HepG2 (cell line): ENCODE results near the gene ZBTB46. TPM values are rescaled to one million over a fixed set of nuclear protein-coding genes. Genes with fewer than 3 reads are reported as not detected.

ENCODE experiments used
- AHR ChIP-seq: IDR thresholded peaks from 2 replicates; pipeline ENCODE4 v1.6.1; 2018; ENCODE audit warnings: missing genetic modification reagents, missing compliant biosample characterization
- ARNTL ChIP-seq: sonication (generic); formaldehyde crosslinking; IDR thresholded peaks from 2 replicates; pipeline ENCODE4 v1.4.0; 2020; ENCODE audit warnings: mild to moderate bottlenecking, missing genetic modification reagents
- BORCS8-MEF2B ChIP-seq: sonication (generic); formaldehyde crosslinking; IDR thresholded peaks from 2 replicates; pipeline ENCODE4 v1.8.0; 2022; ENCODE audit warnings: mild to moderate bottlenecking, missing genetic modification reagents
- BRCA1 ChIP-seq: sonication (generic); formaldehyde crosslinking; IDR thresholded peaks from 2 replicates; pipeline ENCODE4 v1.4.0; 2020; ENCODE audit warnings: missing genetic modification reagents
- CSRNP1 ChIP-seq: sonication (generic); formaldehyde crosslinking; IDR thresholded peaks from 2 replicates; pipeline ENCODE4 v1.8.1; 2023; ENCODE audit warnings: mild to moderate bottlenecking, missing genetic modification reagents
- EHMT2 ChIP-seq: fragments of 200-600 bp; sonication (generic); IDR thresholded peaks from 2 replicates; pipeline ENCODE4 v1.7.0; 2017; ENCODE audit warnings: antibody characterized with exemption, low read depth, low read length, borderline replicate concordance
- HIVEP1 ChIP-seq: sonication (generic); formaldehyde crosslinking; IDR thresholded peaks from 2 replicates; pipeline ENCODE4 v1.4.0; 2020; ENCODE audit warnings: mild to moderate bottlenecking, missing genetic modification reagents
- HNRNPH1 ChIP-seq: fragments of 200-400 bp; formaldehyde crosslinking; optimal IDR thresholded peaks from 2 replicates; pipeline ENCODE3; 2017; ENCODE audit warnings: mild to moderate bottlenecking, low read depth, low read length
- HOXA9 ChIP-seq: sonication (generic); formaldehyde crosslinking; IDR thresholded peaks from 2 replicates; pipeline ENCODE4 v1.8.1; 2022; ENCODE audit warnings: missing genetic modification reagents, mild to moderate bottlenecking, moderate library complexity, borderline replicate concordance
- MIER3 ChIP-seq: IDR thresholded peaks from 2 replicates; pipeline ENCODE4 v1.6.1; 2016; ENCODE audit warnings: missing compliant biosample characterization, borderline replicate concordance
- NFYB ChIP-seq: sonication (generic); formaldehyde crosslinking; IDR thresholded peaks from 2 replicates; pipeline ENCODE4 v1.4.0; 2020; ENCODE audit warnings: missing genetic modification reagents
- ONECUT2 ChIP-seq: sonication (generic); formaldehyde crosslinking; IDR thresholded peaks from 2 replicates; pipeline ENCODE4 v1.4.0; 2020; ENCODE audit warnings: missing genetic modification reagents
- RELA ChIP-seq: sonication (generic); formaldehyde crosslinking; IDR thresholded peaks from 2 replicates; pipeline ENCODE4 v1.4.0; 2020; ENCODE audit warnings: missing genetic modification reagents
- SCMH1 ChIP-seq: sonication (generic); formaldehyde crosslinking; IDR thresholded peaks from 2 replicates; pipeline ENCODE4 v1.9.0; 2021; ENCODE audit warnings: missing genetic modification reagents, mild to moderate bottlenecking, borderline replicate concordance
- SIX4 ChIP-seq: sonication (generic); formaldehyde crosslinking; IDR thresholded peaks from 2 replicates; pipeline ENCODE4 v1.4.0; 2020; ENCODE audit warnings: missing genetic modification reagents
- SP4 ChIP-seq: sonication (generic); formaldehyde crosslinking; IDR thresholded peaks from 2 replicates; pipeline ENCODE4 v1.8.1; 2023; ENCODE audit warnings: mild to moderate bottlenecking, missing genetic modification reagents
- ZBTB20 ChIP-seq: sonication (generic); formaldehyde crosslinking; IDR thresholded peaks from 2 replicates; pipeline ENCODE4 v1.8.1; 2023; ENCODE audit warnings: missing genetic modification reagents, low read depth, mild to moderate bottlenecking, borderline replicate concordance
- ZNF207 ChIP-seq: fragments of 450-650 bp; IDR thresholded peaks from 2 replicates; pipeline ENCODE4 v1.6.1; 2016; ENCODE audit warnings: antibody characterized with exemption, borderline replicate concordance
- ZNF33A ChIP-seq: sonication (generic); formaldehyde crosslinking; IDR thresholded peaks from 2 replicates; pipeline ENCODE4 v1.5.1; 2020; ENCODE audit warnings: missing genetic modification reagents, mild to moderate bottlenecking, moderate library complexity, borderline replicate concordance
- ZNF563 ChIP-seq: sonication (generic); formaldehyde crosslinking; IDR thresholded peaks from 2 replicates; pipeline ENCODE4 v1.8.0; 2022; ENCODE audit warnings: mild to moderate bottlenecking, moderate library complexity, missing genetic modification reagents
- ZNF747 ChIP-seq: sonication (generic); formaldehyde crosslinking; IDR thresholded peaks from 2 replicates; pipeline ENCODE4 v1.8.1; 2023; ENCODE audit warnings: missing genetic modification reagents, mild to moderate bottlenecking, borderline replicate concordance
- ZNF781 ChIP-seq: sonication (generic); formaldehyde crosslinking; IDR thresholded peaks from 2 replicates; pipeline ENCODE4 v1.5.1; 2020; ENCODE audit warnings: borderline replicate concordance, mild to moderate bottlenecking, missing genetic modification reagents; ENCODE audit errors: not compliant biosample characterization
- ZSCAN20 ChIP-seq: sonication (generic); formaldehyde crosslinking; IDR thresholded peaks from 2 replicates; pipeline ENCODE4 v1.4.0; 2020; ENCODE audit warnings: missing genetic modification reagents, mild to moderate bottlenecking, borderline replicate concordance
- polyA plus RNA-seq, 8 experiments: library from polyadenylated mRNA; depleted of rRNA in 3 of 8; stranded (reverse) in 7 of 8; unstranded in 1 of 8; fragments of >200 nt; fragmentation: Illumina TruSeq in 4 of 8; extraction: Trizol in 4 of 8; gene quantifications; 2 replicates each; pipeline versions ENCODE4 v1.2.1 to v1.2.3, GENCODE V29; 2011 to 2016; ENCODE audit warnings: low read depth in 4 of 8, missing spikeins in 1 of 8, mixed read lengths in 1 of 8; ENCODE audit not compliant: insufficient read depth in 1 of 8
- total RNA-seq, 5 experiments: library from RNA; depleted of rRNA; stranded (reverse); fragments of >200 nt; fragmentation: Illumina TruSeq; extraction: Trizol; gene quantifications; 2 replicates each; pipeline ENCODE4 v1.2.3, GENCODE V29; 2016; ENCODE audit warnings: low read depth in 1 of 5
- TF ChIP-seq, protein P1 (sequence below): sonication (generic); formaldehyde crosslinking; IDR thresholded peaks from 2 replicates; pipeline ENCODE4 v1.4.0; 2020; ENCODE audit warnings: missing genetic modification reagents, low read depth, mild to moderate bottlenecking, borderline replicate concordance
- TF ChIP-seq, protein P2 (sequence below): sonication (generic); formaldehyde crosslinking; conservative IDR thresholded peaks from 2 replicates; pipeline ENCODE4 v1.5.0; 2020; ENCODE audit warnings: missing genetic modification reagents
- TF ChIP-seq, protein P3 (sequence below): IDR thresholded peaks from 2 replicates; pipeline ENCODE4 v1.6.1; 2016; ENCODE audit warnings: low read depth, control low read depth

Gene ZBTB46
- total and polyA plus RNA-seq, 2 of the 13 experiments (the other 11 are each of a cell fraction or from before 2014, with no cell fraction given): 1.6 to 13.5 TPM

DNA sequence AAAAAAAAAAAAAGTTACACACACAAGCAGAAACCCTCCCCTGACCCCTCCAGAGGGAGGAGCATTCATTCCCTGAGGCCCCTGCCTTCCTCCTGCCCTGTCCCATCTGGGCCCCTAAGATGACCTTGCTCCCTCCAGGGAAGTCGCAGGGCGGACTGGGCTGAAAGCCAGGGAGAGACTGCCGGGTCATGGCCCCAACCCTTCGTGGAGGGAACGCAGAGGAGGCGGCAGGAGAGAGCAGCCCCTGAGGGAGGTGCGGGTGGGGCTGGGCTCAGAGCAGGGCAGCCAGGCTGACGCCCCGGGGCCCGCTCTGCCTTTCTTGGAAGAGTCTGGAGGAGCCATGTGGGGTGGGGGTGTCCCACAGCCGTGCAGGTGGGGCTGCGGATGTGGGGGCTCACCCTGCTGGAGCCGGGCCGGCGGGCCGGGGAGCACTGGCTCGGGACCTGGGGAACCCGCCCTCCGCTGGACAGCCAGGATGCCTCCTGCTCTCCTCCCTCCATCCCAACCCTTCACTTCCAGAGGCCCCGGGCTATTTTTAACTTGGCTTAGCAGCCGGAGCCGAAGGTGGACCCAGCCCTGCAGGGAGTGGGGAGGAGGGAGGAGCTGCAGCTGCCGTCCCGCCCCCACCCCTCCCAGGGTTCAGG lies 15.2 kb upstream of the ZBTB46 start (continued):
- TF ChIP-seq SCMH1 (no peak), BRCA1 (no peak), ARNTL (CRISPR knock-in tag) (no peak), ZNF781 (CRISPR knock-in tag) (no peak), EHMT2 (no peak), CSRNP1 (peak; percentile 68; the same call in 1 of the 2 replicates), AHR (CRISPR knock-in tag) (no peak), RELA (no peak), ZNF33A (CRISPR knock-in tag) (no peak), SIX4 (no peak), HOXA9 (no peak), ONECUT2 (CRISPR knock-in tag) (no peak), NFYB (no peak), ZSCAN20 (CRISPR knock-in tag) (no peak), ZNF747 (no peak), HIVEP1 (CRISPR knock-in tag) (peak; percentile 31; the same call in 1 of the 2 replicates), HNRNPH1 (no peak), MIER3 (CRISPR knock-in tag) (no peak), ZNF563 (CRISPR knock-in tag) (peak; percentile 16; the same call in 1 of the 2 replicates), BORCS8-MEF2B (CRISPR knock-in tag) (0 out of 2 replicates have a peak, but pooled peaks have one; percentile 46), ZNF207 (no peak), SP4 (no peak), ZBTB20 (CRISPR knock-in tag) (no peak)
- TF ChIP-seq, protein P1, sequence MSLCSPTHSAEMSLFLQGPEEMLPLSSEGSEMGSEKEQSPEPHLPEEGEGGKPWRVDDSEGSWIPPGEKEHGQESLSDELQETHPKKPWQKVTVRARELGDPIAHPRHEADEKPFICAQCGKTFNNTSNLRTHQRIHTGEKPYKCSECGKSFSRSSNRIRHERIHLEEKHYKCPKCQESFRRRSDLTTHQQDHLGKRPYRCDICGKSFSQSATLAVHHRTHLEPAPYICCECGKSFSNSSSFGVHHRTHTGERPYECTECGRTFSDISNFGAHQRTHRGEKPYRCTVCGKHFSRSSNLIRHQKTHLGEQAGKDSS (CRISPR knock-in tag): no peak
- TF ChIP-seq, protein P2, sequence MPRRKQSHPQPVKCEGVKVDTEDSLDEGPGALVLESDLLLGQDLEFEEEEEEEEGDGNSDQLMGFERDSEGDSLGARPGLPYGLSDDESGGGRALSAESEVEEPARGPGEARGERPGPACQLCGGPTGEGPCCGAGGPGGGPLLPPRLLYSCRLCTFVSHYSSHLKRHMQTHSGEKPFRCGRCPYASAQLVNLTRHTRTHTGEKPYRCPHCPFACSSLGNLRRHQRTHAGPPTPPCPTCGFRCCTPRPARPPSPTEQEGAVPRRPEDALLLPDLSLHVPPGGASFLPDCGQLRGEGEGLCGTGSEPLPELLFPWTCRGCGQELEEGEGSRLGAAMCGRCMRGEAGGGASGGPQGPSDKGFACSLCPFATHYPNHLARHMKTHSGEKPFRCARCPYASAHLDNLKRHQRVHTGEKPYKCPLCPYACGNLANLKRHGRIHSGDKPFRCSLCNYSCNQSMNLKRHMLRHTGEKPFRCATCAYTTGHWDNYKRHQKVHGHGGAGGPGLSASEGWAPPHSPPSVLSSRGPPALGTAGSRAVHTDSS (CRISPR knock-in tag): no peak
- TF ChIP-seq, protein P3, sequence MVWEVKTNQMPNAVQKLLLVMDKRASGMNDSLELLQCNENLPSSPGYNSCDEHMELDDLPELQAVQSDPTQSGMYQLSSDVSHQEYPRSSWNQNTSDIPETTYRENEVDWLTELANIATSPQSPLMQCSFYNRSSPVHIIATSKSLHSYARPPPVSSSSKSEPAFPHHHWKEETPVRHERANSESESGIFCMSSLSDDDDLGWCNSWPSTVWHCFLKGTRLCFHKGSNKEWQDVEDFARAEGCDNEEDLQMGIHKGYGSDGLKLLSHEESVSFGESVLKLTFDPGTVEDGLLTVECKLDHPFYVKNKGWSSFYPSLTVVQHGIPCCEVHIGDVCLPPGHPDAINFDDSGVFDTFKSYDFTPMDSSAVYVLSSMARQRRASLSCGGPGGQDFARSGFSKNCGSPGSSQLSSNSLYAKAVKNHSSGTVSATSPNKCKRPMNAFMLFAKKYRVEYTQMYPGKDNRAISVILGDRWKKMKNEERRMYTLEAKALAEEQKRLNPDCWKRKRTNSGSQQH (CRISPR knock-in tag): no peak
